ENCODE data around the gene RAPGEF3. TPM values are rescaled to one million over a fixed set of nuclear protein-coding genes. Genes with fewer than 3 reads are reported as not detected.
A peak's percentile ranks its signal among the peaks of the same experiment; 100 is the strongest.

The RAPGEF3 gene
- total RNA-seq (2011; cell fraction: chromatin; rRNA removed; ENCODE audit: low replicate concordance) = 1.5 and 4.3 TPM in 2 replicates
- total RNA-seq (2011; cell fraction: nucleolus; rRNA removed) = 2.2 and 2.3 TPM in 2 replicates
- total RNA-seq (2011; cell fraction: nucleoplasm; rRNA removed) = 1.7 and 2.3 TPM in 2 replicates
- total RNA-seq (2014; rRNA removed) = 0.45 and 0.78 TPM in 2 replicates
- total RNA-seq (2014; rRNA removed; fragmentation: Illumina TruSeq; extraction: Trizol) = 0.15 and 0.16 TPM in 2 replicates
- 0.15 and 0.33 TPM in 2 replicates for total RNA-seq (2015; rRNA removed; fragmentation: Illumina TruSeq; extraction: Trizol)
- total RNA-seq (2021) = 0.78 and 1.3 TPM in 2 replicates
- polyA plus RNA-seq (2011; rRNA removed) = 0.38 and 0.61 TPM in 2 replicates
- 0.49 and 0.50 TPM in 2 replicates for polyA plus RNA-seq (2011; cell fraction: cytosol; rRNA removed)
- 2.9 and 5.0 TPM in 2 replicates for polyA plus RNA-seq (2011; cell fraction: nucleus; rRNA removed)
- polyA plus RNA-seq (2012) = 0.76 and 2.1 TPM in 2 replicates
- polyA plus RNA-seq (2014; fragmentation: Illumina TruSeq; extraction: Trizol) = 0.37 and 0.43 TPM in 2 replicates
- polyA plus RNA-seq (2014; fragmentation: Nextera tagmentation; extraction: Ambion mirVana) = under 1 TPM in 1 of 2 experiments, not detected in 1; 0.03 TPM
- polyA plus RNA-seq (2014; rRNA removed) = 0.44 and 1.1 TPM in 2 replicates
- polyA minus RNA-seq (2011; rRNA and poly(A)+ RNA removed) = 0.60 and 0.78 TPM in 2 replicates
- polyA minus RNA-seq (2011; cell fraction: cytosol; rRNA and poly(A)+ RNA removed) = not detected in 2 replicates
- polyA minus RNA-seq (2011; cell fraction: nucleus; rRNA and poly(A)+ RNA removed) = 1.3 and 3.3 TPM in 2 replicates
- percentile 26 among the genes with signal in this experiment for Bru-seq, nascent RNA
- BruChase-seq, experiment 1, labeled RNA remaining after a 2-hour chase = percentile 20 among the genes with signal in this experiment
- percentile 6 among the genes with signal in this experiment for BruChase-seq, experiment 2, labeled RNA remaining after a 6-hour chase
- long read RNA-seq, experiment 1, partial matches to known transcripts = 1 of 1 reads
- long read RNA-seq, experiment 1, other reads (novel, unspliced or antisense) = 0 of 1 reads
- long read RNA-seq, experiment 2 = 0 reads
- long read RNA-seq, experiment 3 = 0 reads

GRCh38 chr12:47758834-47759690 lies at the start of gene RAPGEF3:
TSS of gene RAPGEF3 (minus strand) at chr12:47758880. CDS start at chr12:47758556, 324 bp downstream.
- Histone ChIP-seq H2AFZ (ENCODE audit: low read depth, low read length) (peak within 1 kb of the TSS; percentile 97), H3K27me3 (ENCODE audit: control insufficient read depth in 2 of 2, insufficient read depth in 2 of 2, low read length in 2 of 2) (no peaks in the 10 kb centered on the region), H3K27ac (ENCODE audit: extremely low read depth, low read depth, low read length) (peak within 1 kb of the TSS; percentile 72), H3K9ac (ENCODE audit: insufficient read depth in 1 of 2, low read depth in 2 of 2, low read length in 2 of 2) (peak within 1 kb of the TSS; percentile 76 to 88; a peak in 3 of 4 replicates), H3K4me2 (ENCODE audit: insufficient read depth, low read length) (peak within 1 kb of the TSS; percentile 88), H3K4me3 (peak within 1 kb of the TSS; percentile 57), H3K9me1 (ENCODE audit: control insufficient read depth, insufficient read depth, low read length) (no peaks in the 10 kb centered on the region), H4K20me1 (replicated peaks; ENCODE audit: control insufficient read depth, insufficient read depth, low read length) (no peaks in the 10 kb centered on the region), H3K9me3 (replicated peaks; ENCODE audit: control insufficient read depth, insufficient read depth, low read depth, low read length) (no peaks in the 10 kb centered on the region), H3K36me3 (ENCODE audit: control insufficient read depth, insufficient read depth, low read length) (no peaks in the 10 kb centered on the region), H3K4me1 (replicated peaks in 1 of 2; ENCODE audit: control insufficient read depth in 2 of 2, insufficient read depth in 2 of 2, low read length in 2 of 2) (peaks cover 8 to 22% of the 10 kb centered on the region in 2 experiments; a peak in 4 of 5 replicates), H3K79me2 (ENCODE audit: control insufficient read depth, insufficient read depth, low read length) (no peaks in the 10 kb centered on the region)
- CTCF ChIA-PET (ENCODE audit: low intra/inter-chr PET ratio) = interaction anchor here (0.6 to 1.6 kb wide), 8 partner anchors 15 to 1258 kb away, joined by 3 to 9 read pairs (median 4); no protein-coding TSS in a partner anchor
- peak; percentile 19 for FAIRE-seq
- BruUV-seq (replicated peaks) = TSS peak; percentile 55
- peak; percentile 86 to 93 (median 92) for DNase-seq (ENCODE audit: extremely low read depth in 1 of 4, low spot score in 3 of 4)
- intact Hi-C loops (cut with micrococcal nuclease) = no loop called here
- WGBS (ENCODE audit: insufficient coverage, low coverage, missing lambda C conversion rate) = under 1% methylated on average over 42 of the region's 57 CpGs
- in situ Hi-C loops (cut with MboI) = no loop called here
- POLR2A ChIA-PET = interaction anchor here (0.7 to 2.3 kb wide), 9 partner anchors 9 to 62 kb away, joined by 3 to 7 read pairs (median 4); partner anchors contain the start of gene RPAP3
- peak; percentile 96 for ATAC-seq
- TF ChIP-seq ETS1 (conservative IDR thresholded peaks at IDR 0.05; ENCODE audit: control insufficient read depth, low read depth, low read length) (peak; percentile 73), L3MBTL2 (IDR thresholded peaks at IDR 0.05) (peak; percentile 86)
